Measurements from ENCODE around the gene MRAS.

Gene MRAS

DNA sequence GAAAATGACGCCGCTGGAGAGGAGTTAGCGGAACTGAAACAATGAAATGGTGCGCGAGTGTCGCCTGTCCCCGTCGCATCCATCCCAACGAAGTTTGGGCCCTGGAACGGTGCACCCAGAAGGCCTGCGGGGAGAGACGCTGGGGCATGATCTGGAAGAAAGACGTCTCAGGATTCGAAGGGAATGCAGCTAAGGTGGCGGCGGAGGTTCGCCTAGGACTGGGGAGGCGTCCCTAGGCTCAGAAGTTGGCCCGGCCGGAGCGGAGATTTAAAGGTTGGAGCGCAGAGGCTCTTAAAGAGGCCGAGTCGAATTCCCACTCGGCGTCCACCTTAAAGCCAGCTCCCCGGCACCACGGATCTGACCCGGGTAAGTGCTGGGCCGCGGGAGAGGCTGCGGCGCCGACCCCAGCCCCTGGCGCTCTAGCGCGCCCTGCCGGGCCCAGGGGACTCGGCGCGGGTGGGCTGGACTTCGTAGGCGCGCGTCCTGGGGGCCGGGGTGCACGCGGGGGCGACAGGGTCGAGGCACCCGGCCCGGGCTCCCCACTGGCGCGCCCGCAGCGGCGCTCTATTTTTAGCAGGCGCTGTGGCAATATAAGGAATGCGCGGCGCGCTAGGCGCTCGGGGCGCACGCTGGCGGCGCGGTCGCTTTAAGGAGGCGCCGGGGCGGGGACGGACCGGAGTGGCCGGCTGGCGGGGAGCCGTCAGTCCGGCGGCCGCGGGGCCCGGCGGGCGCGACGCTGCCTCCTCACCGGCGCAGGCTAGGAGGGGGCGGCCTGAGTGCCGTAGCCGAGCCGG is at the start of gene MRAS:
Gene MRAS, plus strand, starts transcription at position 620 of the 794 bp plus-strand sequence. CDS start 24,305 bp downstream, outside the sequence.
- peak; percentile 83 for DNase-seq

DNA sequence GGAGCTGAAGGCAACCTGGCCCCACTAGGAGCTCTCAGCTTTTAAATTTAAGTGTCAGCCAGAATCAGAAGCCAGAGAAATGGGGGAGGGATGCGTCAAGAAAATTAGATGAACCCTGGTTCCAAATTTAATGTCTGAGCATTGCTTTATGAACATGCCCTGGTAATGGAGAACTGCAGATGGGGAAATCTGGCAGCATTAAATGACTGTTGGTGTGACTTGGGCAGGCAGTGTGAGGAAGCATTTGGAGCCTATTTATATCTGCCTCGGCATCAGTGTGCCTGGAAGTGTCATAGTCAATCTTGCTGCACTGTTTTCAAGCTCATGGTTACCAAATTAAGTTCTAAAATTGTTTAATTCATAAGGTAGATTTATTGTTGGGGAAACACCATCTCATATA is 47.7 kb upstream of the MRAS start:
- no peak for DNase-seq

DNA sequence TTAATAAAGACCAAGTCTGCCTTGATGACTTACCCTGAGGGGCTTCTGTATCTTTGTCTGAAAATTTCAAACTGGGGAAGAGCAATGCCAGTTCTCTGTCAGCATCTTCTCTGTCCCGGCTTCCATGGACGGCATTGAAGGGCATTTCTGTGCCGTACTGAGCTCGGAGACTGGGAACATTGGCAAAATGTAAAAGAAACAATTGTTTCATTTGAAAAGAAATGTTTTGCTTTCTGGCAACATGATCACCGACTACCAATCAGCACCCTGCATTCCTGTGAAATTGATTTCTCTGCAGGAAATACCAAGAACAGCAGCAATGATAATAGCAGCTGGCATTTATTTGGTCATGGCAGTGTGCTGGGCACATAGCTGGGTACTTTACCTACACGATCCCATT is 44.9 kb upstream of the MRAS start:
- DNase-seq, result no peak

DNA sequence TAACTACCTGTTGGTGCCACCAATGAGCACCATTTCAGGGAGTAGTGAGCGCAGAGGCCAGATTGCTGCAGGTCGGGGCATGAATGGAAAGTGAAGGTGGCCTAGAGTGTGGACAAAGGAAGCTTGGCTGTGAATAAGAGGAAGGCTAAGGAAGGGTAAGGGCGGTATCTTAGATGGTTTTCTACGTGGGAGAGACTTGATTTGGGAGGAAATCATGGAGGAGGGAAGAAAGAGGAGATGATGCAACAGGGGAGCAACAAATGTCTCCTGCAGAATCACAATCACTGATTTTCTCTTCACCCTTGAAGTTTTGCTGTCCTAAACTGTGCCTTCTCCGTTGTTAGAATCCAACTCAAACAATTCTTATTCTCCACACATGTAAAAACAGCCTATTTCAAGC is 40.5 kb upstream of the MRAS start:
- no peak for DNase-seq

DNA sequence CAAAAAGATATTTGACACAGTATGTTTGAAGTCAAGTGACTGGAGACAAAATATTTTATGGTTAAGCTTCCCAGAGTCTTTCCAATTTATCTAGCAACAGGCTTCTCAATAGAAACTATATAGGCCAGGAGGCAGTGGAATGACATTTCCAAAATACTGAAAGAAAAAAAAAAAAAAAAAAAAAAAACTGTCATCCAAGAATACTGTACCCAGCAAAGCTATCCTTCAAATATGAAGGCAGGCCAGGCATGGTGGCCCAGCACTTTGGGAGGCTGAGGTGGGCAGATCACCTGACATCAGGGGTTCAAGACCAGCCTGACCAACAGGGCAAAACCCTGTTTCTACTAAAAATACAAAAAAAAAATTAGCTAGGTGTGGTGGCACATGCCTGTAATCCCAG is 39.6 kb upstream of the MRAS start:
- no peak for DNase-seq

DNA sequence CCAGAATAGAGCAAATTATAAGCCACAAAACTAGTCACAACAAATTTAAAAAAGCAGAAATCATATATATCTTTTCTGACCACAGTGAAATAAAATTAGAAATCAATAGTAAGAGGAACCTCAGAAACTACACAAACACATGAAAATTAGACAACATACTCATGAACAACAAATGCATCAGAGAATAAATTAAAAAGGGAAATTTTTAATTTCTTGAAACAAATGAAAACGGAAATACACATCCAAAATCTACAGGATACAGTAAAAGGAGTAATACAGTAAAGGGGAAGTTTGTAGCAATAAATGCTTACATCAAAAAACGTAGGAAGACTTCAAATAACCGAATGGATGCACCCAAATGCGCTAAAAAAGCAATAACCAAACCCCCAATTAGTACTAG is 37.9 kb upstream of the MRAS start:
- DNase-seq, result no peak

DNA sequence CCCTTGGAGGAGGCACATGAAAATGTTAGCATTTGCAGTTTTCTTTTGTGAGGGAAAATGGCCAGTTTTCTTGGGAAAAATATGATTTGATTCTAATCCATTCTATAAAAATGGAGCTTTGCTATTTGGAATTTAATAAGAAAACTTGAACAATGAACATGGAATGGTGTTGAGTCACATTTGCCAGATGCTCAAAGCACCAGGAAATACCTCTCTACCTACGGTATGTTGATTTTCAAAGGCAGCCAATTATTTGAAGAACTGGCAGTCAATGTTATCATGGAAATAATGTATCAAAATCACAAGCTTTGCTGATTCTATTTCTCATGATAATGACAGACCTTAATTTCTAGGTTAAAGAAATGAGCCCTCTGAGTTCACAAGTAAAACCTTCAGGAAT is 33.6 kb upstream of the MRAS start:
- DNase-seq, result no peak

DNA sequence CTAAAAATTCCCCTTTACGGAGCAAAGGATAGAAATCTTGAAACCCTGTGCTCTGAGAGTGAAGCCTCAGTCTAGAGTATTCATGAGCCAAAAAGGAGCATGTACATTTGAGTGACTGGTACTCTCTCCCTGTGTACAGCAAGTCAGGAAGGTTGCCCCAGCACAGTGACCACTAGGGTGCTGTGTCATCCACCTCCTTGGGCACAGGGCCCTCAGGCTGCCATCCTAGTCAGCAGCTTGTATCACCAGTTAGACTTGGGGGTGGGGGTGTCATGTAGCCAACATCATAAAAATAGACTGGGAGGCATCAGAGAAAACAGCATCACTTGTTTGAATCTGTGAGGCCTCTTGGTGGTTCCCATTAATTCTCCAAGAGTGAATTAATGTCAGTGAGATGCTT is 30.7 kb upstream of the MRAS start:
- no peak for DNase-seq

DNA sequence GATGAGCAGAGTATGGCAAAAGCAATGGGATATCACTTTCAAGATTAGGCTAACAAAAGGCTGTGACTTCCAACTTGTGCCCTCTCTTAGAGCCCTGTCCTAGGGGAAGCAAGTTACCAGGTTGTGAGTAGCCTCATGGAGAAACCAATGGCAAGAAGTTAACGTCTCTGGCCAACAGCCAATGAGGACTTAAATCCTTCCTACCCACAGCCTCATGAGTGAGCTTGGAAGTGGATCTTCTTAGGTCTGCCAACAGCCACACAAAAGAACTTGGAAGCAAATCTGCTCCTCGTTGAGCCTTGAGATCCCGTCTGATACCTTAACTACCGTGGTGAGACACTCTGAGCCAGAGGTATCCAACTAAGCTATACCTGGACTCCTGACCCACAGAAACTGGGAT is 24.4 kb upstream of the MRAS start:
- DNase-seq, result peak; percentile 42

DNA sequence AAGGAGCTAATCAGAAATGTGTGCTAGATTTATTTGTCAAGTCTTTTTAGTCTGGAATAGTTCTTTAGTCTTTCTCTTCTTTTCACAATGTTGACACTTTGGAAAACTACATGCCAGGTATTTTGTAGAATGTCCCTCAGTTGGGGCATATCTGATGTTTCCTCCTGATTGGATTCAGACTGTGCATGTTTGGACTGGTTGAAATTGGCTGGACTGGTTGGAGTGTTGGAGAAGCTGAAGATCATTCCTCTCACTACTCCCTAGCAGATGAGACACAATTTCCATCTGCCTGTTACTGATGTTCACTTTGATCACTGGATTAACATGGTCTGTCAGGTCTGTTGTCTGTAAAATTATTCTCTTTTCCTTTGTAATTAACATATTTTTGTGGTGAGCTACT is 22.4 kb upstream of the MRAS start:
- peak; percentile 6 for DNase-seq

DNA sequence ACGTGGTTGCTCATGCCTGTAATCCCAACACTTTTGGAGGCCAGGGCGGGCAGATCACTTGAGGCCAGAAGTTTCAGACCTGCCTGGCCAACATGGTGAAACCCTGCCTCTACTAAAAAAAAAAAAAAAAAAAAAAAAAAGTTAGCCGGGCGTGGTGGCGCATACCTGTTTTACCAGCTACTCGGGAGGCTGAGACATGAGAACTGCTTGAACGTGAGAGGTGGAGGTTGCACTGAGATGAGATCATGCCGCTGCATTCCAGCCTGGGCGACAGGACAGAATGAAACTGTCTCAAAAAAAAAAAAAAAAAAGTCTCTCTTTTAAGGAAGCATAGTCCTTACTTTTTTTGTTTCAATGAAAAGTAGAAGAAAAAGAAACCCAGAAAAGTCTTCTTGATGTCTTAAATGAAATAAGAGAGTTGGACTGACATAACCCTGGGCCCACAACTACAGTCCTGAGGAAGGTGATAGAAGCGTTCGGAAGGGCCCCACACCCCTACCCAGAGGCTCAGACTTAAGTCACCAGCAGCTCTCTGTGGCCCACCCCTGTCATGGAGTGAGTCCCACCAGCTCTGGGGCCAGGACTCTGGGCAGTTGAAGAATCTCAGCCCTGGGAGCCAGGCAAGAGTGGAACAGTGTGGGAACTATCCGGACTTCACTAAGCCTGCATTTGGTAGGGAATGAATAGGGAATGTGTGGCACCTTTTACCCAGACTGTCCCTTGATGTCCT is 21.3 kb upstream of the MRAS start:
- no peak for DNase-seq

DNA sequence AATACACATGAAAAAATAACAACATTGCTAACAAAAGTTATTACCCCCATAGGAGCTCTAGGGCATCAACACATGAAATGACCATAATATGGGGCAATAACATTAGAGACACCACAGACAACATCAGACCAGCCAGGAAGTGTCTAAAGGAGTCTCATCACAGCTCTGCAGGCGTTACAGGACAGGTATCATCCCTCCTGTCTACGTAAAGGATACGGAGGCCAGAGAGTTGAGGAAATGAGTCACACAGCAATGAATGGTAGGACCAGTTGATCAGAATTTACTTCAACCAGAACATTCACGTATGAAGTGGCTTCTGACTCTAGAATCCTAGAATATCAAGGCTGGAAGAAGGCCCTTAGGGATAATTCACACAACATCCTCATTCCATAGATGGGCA is 20.5 kb upstream of the MRAS start:
- DNase-seq, result no peak

DNA sequence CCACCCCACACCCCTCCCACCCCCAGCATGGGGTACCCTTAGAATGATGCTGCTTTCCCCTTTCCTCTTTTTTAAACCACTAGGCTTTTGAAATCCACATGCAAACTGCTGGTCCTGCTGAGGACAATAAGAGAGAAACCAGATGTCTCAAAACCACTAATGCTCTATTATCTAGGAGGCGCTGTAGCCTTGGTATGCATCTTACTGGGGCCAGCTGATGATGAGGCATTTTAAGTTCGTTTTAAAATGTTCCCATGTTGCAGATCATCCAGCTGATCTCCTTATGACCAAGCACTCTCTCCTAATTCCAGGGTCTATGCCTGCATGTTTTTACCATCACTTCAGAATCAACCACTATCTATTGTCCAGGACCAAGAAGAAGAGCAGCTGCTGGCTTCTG is 20.0 kb upstream of the MRAS start:
- DNase-seq, result no peak

DNA sequence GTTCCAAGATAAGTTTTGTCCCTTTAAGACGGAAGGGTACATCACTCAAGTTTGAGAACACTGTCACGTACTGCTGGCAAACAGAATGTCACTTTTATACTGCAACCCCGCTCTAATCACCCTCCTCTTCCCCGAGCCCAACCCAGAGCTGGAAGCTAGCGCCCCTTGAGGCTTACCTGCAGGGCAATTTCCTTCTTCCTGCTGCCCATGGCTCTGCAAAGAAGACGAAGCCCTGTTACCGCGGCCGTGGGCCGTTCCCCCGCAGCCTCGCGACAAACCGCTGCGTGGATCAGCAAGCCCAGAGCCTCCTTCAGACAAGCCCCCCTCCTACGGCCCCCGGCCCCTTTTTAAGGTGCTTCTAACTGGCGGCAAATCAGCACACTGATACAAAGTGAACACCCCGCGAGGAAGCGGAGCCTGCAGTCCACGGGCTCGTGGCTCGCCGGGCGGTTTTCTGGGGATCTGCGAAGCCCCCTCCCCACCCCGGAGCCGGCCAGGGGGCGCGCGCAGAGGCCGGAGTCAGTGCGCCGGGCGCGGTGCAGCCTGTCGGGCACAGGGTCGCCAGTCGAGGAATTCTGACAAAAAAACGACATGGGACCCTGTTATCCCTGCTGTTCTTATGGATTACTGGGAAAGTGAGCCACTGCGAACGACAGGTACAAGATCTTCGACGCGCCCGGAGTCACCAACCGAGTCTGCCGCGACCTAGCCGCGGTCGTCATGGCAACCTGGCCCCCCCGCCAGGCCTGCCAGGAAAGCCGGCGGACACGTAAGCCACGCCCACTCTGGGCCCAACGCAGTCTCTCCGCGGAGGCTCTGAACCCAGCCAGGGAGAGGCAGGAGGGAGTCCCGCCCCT is 19.0 kb upstream of the MRAS start, which contains the start of gene NME9:
Gene NME9, minus strand, starts transcription at position 725 of the 857 bp plus-strand sequence. Its CDS starts 516 bp downstream, at position 209.
- peak; percentile 76 for DNase-seq

DNA sequence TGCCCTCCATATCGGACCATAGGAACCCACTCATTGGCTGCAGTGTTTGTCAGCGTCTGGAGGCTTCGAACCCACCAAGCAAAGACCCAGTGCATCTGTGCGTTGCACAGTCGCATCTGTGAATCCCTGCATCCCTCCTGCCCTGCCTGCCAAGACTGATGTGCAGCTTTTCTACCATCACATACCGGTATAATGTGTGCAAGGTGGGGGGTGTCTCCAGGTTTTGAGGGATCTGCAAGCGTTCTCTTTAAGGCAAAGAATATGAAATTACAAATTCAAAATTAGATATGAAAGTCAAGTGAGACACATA is 18.4 kb upstream of the MRAS start:
- no peak for DNase-seq

DNA sequence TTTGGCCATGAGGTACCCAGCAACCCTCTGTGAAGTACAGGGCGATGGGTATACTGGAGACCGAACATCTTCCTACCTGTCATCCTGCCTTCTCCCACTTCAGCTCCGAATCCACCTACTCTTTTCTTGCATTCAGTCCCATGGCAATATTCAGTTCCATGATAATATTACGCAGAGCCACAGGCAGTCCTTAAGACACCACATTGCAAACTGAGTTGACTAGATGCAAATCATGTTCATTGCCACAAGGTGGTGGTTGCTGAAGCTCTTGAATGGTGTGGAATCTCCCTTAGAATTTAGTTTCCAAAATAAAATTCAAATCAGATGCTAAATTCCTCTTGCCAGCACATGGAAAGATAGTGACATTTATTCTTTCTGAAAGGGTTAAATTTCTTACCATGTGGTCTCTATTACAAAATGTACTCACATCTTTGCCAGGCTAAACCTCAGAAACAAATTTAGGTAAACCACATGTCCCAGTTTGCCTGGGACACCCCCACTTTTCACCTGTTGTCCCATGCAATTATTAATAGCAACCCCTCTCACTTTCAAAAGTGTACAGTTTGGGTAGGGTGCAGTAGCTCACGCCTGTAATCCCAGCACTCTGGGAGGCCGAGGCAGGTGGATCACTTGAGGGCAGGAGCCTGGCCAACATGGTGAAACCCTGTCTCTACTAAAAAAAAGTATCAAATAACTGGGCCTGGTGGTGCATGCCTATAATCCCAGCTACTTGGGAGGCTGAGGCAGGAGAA is 17.1 kb upstream of the MRAS start:
- no peak for DNase-seq

DNA sequence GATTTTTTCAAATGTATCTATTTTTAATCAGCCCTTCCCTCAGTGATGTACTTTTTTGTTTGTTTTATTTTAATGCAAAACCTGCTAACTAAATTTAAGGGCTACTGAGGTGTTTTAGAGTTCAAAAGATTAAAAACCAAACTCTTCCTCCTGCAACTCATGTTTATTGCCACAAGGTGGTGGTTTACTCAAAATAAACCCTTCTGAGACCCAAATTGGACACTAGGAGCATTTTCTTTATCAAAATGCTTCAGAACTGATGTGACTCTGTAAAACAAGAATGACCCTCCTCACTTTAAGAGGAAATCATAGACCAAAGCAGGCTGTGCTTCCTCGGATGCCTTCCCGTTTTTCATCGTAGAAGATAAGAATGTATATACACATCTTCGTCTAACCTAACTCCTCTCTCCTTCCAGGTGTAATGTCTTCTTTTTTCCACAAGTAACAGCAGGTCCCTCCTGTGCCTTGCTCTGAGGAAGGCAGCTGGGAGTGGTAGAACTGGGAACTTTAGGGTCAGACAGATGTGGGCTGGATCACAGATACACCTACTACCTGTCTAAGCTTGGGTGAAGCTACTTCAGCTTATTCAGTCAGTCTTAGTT is 15.8 kb upstream of the MRAS start:
- DNase-seq, result no peak

DNA sequence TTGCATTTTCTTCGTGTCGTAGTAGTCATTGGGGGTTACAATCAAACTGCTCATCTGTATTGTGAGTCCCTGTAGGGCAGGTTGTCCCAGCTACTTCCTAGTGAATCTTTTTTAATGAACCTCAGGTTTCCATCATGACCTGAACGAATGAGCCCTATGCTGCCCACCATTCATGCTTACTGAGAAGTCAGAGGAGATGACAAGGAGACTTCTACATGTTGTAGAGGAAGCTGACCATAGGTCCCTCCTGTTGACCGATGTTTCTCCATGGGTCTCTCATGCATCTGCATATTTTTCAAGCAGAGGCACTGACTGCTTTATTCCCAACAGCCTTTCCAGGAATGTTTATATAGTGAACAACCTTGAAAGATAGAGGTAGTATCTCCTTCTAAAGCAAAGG is 13.8 kb upstream of the MRAS start:
- no peak for DNase-seq

DNA sequence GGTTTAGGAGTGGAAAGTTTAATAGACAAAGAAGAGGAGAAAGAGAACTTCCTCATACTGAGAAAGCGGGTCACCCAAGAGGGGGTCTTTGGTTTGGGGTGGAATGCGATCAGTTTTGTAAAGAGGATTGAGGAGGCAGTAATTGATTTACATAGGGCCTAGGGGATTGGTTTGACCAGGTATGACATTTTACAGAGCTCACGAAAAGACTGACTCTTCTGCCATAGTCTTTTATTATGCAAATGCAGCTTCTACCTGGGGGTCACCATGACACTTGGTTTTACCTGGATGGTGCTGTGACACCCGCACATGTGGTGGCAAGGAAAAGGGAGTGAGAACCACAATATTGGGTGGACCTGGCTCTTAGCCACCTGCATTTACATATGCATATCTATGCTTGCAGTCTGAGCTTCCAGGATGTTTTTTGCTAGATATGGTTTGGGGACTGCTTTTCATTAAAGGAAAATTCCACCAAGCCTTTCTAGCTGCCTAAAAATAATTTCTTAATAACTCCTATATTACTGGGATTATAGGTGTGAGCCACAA is 11.9 kb upstream of the MRAS start:
- no peak for DNase-seq

DNA sequence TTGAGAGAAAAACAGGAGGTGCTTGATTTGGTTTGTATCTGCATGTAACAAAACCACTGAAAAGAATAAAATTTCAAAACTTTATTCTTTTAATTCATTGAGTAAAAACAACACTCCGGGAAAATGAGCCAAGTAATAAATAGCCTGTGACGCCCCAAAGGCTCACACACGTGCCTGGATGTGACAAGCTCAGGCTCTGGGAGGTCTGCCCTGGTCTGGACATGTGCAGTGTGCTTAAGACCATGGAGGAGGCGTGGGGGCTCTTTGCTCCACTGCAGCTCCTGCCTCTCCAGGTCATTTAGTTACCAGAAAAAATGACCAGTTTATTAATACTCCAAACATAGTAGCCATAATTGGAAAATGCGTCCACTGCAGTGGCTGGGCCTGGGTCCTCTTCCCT is 10.1 kb upstream of the MRAS start:
- peak; percentile 16 for DNase-seq

DNA sequence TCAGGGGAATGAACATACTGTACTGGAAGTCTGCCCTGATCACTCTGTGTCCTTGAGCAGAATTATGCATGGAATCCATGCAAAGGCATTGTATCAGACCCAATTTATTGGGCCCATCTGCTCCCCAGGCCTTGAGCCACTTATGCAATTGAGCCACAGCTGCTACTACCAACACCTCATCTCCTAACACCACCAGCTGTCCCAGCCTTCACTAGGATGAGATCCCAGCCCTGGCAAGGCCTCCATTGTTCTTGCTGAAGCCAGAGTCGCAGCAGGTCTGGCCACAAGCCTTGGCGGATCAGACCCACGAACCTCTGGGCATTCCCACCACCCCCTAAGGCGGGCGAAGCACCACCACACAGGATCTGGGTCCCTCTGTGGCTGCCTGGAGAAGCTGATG is 9.6 kb upstream of the MRAS start:
- peak; percentile 46 for DNase-seq

DNA sequence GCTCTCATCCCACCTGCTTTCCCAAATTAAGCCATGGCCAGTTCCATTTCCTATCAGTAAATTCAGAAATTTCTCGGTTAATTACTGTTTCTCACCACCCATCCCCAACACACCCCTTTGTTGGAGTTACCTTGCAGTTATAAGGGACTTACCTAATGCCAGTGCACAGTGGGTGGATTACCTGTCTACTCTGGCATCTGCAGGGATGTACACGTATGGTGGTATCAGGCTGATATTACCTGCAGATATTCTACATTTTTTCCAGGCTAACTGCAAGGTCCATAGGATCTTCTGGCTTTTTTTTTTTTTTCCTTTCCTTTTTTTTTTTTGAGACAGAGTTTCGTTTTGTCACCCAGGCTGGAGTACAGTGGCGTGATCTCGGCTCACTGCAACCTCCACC is 7.9 kb upstream of the MRAS start:
- DNase-seq, result no peak
